Hematopoietic multipotent progenitor cell (in vitro differentiated cells): Measurements from ENCODE around the gene MBD3L2. TPM values are rescaled to one million over a fixed set of nuclear protein-coding genes. Genes with fewer than 3 reads are reported as not detected.
"Not testable (repeated sequence)": the region's sequence is repeated elsewhere in the genome, so short reads cannot be mapped to it uniquely, and the experiment has no call there.

Experiments
- DNase-seq, 3 donors: peaks; one replicate each; pipeline ENCODE4 v3.0.0-alpha.2; 2011 to 2015; ENCODE audit warnings: low read depth in 2 of 3, low spot score in 2 of 3
- total RNA-seq: library from RNA; depleted of rRNA; stranded (reverse); fragments of >200 nt; gene quantifications from one replicate; pipeline ENCODE4 v1.2.3, GENCODE V29; 2012

MBD3L2 gene
- not detected for total RNA-seq

DNA sequence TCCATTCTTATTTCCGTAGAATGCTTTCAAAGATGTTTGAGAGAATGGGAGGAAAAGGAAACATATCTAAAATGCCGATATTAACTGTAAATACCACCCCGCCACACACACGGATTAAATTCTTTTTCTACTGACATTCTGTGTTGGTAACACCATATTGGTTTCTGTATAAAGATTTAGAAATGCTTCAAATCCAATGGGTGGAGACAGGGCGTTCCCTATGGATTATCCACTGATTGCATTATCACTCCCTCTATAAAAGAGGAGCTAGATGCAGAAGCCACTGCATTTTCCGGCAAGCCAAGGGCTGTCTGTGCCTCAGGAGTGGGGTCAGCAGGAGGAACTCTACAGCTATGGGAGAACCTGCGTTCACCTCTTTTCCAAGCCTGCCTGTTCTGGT is at the start of gene MBD3L2:
Gene MBD3L2 (plus strand): TSS at position 301 of the 400 bp plus-strand sequence. CDS start 53 bp downstream, at position 354.
- DNase-seq: not testable (repeated sequence)

DNA sequence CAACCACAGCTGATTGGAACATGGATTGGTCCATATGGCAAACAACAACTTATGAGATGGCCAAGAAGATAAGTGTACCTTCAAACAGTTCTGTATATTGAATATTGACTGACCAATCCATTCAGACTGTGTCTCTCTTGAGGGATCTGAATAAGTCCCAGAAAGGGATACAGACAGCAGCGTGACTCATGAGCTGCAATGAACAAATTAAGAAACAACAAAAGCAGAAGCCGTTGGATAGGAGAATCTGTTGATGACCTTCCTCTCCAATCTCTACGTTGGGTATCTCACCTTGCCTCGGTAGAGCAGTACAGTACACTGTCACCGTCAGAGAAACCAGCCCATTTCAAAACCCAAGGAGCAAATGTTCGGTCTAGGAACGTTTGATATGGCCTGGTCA is 49.2 kb upstream of the MBD3L2 start:
- no peak for DNase-seq

DNA sequence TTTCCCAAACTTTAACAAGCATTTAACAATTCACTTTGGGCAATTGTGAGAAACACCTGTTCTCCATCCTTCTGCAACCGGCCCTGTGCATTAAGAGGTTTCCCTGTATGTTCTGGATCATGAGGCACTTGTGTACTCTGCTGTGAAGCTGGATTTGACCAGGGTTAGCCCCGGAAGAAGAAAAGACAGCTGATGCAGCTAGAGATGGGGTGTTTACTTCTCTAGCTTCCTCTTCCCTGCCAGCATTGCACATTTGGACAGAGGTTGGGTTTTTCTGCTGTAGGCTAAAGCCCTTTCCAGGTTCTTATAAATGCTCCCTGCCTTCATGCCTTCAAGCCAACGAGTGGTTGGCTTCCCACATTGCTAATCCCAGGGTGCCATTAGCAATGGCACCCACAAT is 48.8 kb upstream of the MBD3L2 start:
- no peak for DNase-seq

DNA sequence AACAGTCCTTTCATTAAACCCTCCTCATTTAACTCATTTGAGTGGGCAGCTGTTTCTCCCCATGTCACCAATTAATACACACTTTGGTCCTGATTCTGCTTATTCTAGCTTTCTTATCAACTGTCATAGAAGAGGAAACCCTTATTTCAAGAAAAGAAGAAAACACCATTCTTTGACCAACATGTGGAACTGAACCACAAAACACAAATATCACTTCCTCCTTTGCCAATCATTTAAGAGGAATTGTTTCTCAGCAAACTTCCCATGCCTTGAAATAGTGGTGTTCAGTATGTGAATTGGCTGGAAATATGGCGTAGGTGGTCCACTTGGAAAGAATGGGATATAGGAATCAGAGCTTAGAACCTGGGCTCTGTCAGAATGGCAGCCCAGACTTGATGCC is 48.3 kb upstream of the MBD3L2 start:
- DNase-seq: no peak

DNA sequence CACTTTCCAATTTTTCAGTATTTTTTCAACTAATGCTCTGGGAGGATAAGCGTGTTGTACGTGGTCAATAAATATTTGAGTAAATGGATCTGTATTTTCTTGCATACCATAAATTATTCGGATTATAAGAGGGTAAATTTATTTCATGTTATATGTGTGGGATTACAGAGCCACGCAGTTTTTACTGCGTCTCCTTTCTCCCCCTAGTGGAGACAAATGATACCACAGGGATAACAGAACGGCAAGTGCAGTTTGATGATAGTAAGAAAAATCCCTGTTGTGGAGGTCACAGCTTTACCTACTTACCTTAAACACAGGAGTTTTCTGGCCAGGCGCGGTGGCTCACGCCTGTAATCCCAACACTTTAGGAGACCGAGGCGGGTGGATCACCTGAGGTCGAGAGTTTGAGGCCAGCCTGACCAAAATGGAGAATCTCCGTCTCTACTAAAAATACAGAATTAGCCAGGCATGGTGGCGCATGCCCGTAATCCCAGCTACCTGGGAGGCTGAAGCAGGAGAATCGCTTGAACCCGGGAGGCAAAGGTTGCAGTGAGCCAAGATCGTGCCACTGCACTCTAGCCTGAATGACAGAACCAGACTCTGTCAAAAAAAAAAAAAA is 44.7 kb upstream of the MBD3L2 start:
- DNase-seq: peak in 2 of 3 donors; percentile 19 to 54

DNA sequence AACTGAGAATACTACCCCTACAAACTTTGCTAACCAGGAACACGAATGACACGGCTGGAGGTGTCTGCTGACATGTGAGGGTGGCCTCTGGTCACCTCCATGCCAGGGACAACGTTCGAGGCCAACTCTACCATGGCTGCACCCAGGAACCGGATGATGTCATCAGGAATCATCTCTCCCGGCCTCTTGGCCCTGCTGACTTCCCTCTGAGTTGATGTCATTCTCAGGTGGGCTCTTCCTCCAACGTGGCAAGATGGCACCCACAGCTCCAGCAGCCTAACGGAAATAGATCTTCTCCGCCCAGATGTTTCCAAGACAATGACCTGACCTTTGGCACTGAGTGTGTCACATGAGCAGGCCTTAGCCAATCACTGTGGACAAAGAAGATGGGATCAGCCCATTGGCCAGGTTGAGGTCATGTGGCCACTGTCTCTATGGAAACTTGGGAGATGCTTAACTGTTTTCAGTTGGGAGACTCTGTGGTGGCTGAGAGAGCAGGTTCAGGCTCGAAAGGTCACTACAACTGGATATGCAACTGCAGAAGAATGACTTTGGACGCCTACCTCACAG is 42.9 kb upstream of the MBD3L2 start:
- no peak for DNase-seq

DNA sequence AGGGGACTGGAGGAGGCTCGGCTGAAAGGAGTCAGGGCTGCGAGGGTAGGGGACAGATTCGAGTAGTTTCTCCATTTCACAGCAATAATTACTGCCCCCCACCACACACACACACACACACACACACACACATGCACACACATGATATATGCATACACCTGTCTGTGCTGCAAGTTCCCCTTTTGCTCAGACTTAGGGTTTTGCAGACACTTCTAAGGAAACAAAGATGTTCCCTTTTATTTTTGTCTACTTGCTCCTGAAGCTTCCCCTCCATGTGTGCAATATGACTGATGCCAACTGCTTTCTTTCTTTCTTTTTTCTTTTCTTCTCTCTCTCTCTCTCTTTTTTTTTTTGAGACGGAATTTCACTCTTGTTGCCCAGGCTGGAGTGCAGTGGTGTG is 41.3 kb upstream of the MBD3L2 start:
- DNase-seq: peak in 1 of 3 donors; percentile 73

DNA sequence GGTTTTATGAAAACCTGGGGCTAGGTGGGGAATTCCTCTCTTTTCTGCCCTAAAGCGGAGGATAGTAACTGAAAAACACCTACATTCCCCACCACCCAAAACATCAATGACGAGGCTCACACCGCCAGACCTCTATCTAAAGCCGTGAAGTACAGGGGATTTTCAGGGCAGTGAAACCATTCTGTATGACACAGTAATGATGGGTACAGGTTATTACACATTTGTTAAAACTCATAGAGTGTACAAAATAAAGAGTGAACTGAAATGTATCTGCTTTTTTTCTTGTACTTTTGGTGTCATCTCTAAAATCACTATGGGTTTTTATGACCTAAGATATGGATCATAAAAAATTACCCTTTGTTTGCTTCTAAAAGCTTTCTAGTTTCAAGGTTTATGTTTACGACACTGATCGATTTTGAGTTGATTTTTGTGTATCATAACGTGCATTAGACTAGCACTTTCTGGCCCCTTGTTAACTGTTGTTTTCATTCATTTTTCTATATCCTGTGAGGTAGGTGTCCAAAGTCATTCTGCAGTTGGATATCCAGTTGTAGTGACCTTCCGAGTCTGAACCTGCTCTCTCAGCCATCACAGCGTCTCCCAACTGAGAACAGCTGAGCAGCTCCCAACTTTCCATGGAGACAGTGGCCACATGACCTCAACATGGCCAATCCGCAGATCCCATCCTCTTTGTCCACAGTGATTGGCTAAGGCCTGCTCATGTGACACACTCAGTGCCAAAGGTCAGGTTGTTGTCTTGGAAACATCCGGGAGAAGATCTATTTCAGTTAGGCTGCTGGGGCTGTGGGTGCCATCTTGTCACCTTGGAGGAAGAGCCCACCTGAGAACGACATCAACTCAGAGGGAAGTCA is 38.2 kb upstream of the MBD3L2 start:
- DNase-seq: no peak

DNA sequence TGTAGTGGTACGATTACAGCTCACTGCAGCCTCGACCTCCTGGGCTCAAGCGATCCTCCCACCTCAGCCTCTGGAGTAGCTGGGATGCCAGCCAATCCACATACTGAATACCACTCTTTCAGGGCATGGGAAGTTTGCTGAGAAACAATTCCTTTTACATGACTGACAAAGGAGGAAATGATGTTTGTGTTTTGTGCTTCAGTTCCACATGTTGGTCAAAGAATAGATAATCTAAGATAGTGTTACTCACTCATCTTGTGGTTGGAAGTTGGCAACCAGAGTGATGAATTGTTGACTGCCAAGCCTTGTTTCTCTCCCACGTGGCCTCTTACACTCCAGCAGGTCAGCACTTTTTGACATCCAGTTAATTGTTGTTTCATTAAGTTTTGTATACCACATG is 35.4 kb upstream of the MBD3L2 start:
- DNase-seq: peak in 1 of 3 donors; percentile 54

DNA sequence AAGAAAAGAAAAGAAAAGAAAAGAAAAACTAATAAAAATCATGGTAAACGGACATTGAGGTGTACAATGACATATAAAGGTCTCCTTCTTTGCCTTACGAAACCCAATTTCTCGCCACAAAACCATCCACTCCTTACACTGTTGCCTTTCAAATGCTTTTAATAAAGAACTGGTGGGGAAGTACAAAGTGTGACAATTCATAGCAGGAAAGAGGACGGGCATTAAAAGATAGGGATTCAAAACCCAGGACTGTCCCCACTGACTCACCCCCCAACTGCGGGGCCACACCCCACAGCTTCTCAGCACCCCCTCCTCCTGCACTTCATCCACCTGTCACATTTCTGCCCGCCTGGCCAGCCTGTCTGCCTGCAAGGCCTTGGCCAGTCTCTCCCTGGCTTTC is 30.3 kb upstream of the MBD3L2 start:
- no peak for DNase-seq

DNA sequence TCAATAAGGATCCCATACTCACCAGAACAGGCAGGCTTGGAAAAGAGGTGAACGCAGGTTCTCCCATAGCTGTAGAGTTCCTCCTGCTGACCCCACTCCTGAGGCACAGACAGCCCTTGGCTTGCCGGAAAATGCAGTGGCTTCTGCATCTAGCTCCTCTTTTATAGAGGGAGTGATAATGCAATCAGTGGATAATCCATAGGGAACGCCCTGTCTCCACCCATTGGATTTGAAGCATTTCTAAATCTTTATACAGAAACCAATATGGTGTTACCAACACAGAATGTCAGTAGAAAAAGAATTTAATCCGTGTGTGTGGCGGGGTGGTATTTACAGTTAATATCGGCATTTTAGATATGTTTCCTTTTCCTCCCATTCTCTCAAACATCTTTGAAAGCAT is 27.8 kb upstream of the MBD3L2 start, which contains the start of gene MBD3L2B:
Gene MBD3L2B (minus strand): TSS at position 101 of the 400 bp plus-strand sequence. CDS start 34 bp downstream, at position 67.
- not testable (repeated sequence) for DNase-seq

DNA sequence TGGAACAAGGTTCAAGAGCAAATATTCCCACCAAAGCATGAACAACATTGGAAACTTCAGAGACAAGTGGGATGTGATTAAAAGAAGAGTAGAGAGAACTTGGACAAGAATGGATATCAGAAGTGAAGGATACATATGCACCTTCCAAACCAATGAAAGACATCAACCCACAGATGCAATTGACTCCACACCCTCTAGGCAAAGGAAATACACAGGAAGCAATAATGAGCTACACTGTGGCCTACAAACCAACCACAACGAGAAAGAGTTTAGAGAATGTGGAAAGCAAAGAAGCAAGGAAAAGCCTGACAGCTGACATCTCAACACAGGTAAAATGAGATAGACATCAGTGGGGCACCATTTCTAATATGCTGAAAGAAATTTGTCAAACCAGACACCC is 20.3 kb upstream of the MBD3L2 start:
- DNase-seq: not testable (repeated sequence)

DNA sequence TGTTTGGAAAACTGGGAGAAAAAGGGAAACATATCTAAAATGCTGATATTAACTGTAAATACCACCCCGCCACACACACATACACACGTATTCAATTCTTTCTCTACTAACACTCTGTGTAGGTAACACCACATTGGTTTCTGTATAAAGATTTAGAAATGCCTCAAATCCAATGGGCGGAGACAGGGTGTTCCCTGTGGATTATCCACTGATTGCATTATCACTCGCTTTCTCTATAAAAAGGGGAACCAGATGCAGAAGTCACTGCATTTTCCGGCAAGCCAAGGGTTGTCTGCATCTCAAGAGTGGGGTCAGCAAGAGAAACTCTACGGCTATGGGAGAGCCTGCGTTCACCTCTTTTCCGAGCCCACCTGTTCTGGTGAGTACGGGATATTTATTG is 18.8 kb upstream of the MBD3L2 start, which contains the start of gene MBD3L5:
Gene MBD3L5 (plus strand): TSS at position 301 of the 400 bp plus-strand sequence. CDS start 34 bp downstream, at position 335.
- DNase-seq: not testable (repeated sequence)

DNA sequence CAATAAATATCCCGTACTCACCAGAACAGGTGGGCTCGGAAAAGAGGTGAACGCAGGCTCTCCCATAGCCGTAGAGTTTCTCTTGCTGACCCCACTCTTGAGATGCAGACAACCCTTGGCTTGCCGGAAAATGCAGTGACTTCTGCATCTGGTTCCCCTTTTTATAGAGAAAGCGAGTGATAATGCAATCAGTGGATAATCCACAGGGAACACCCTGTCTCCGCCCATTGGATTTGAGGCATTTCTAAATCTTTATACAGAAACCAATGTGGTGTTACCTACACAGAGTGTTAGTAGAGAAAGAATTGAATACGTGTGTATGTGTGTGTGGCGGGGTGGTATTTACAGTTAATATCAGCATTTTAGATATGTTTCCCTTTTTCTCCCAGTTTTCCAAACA is 9.0 kb upstream of the MBD3L2 start, which contains the start of gene MBD3L4:
Gene MBD3L4 (minus strand): TSS at position 101 of the 400 bp plus-strand sequence. CDS start 35 bp downstream, at position 66.
- not testable (repeated sequence) for DNase-seq

DNA sequence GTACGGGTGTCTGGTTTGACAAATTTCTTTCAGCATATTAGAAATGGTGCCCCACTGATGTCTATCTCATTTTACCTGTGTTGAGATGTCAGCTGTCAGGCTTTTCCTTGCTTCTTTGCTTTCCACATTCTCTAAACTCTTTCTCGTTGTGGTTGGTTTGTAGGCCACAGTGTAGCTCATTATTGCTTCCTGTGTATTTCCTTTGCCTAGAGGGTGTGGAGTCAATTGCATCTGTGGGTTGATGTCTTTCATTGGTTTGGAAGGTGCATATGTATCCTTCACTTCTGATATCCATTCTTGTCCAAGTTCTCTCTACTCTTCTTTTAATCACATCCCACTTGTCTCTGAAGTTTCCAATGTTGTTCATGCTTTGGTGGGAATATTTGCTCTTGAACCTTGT is 7.6 kb upstream of the MBD3L2 start:
- DNase-seq: not testable (repeated sequence)

DNA sequence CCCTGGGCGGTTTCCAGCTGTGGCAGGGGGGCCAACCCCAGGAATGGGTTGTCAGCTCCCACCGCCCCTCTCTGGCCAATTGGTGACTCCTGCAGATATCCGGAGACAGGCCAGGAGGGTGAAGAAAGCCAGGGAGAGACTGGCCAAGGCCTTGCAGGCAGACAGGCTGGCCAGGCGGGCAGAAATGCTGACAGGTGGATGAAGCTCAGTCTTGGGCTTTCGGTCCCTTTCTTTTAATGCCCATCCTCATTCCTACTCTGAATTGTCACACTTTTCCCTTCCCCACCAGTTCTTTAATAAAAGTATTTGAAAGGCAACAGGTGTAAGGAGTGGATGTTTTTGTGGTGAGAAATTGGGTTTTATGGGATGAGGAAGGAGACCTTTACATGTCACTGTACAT is 2.3 kb downstream of the MBD3L2 start:
- DNase-seq: not testable (repeated sequence)

DNA sequence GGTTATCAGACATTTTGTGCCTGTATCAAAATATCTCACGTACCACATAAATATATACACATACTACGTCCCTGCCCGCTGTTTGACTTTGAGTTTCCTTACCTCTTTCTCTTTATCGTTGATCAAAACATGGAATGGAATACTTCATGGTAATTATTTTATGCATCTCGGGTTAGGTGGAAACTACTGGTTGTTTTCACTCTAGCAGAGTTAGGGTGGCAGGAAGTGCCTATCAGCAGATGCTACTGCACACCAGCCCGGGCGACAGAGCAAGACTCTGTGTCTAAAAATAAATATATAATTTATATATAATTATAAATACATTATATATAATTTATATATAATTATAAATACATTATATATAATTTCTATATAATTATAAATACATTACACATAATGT is 3.8 kb downstream of the MBD3L2 start:
- DNase-seq: not testable (repeated sequence)

DNA sequence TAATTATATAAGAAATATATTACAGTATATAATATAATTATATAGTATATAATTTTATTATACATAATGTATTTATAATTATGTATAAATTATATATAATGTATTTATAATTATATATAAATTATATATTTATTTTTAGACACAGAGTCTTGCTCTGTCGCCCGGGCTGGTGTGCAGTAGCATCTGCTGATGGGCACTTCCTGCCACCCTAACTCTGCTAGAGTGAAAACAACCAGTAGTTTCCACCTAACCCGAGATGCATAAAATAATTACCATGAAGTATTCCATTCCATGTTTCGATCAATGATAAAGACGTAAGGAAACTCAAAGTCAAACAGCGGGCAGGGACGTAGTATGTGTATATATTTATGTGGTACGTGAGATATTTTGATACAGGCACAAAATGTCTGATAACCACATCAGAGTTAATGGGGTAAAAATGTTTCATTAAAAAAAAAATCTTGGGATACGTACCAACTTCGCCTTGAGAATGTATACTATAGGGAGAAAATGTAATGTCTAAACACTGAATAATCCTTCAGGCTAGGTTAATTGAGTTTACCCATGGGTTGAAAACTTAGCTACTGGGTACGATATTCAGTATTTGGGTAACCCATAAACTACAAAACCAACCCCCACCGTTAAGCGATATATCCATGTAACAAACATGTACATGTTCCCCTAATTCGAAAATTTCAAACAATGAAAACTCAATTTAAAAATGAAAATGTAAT is 5.7 kb downstream of the MBD3L2 start:
- DNase-seq: not testable (repeated sequence)

DNA sequence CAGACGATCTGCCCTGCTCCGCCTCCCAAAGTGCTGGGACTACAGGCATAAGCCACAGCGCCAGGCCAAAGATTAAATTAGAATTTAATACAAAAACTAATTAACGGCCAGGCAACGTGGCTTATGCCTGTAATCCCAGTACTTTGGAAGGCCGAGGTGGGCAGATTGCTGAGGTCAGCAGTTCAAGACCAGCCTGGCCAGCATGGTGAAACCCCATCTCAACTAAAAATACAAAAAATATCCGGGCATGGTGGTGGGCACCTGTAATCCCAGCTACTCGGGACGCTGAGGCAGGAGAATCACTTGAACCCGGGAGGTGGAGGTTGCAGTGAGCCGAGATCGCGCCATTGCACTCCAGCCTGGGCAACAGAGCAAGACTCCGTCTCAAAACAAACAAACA is 6.6 kb downstream of the MBD3L2 start:
- not testable (repeated sequence) for DNase-seq

DNA sequence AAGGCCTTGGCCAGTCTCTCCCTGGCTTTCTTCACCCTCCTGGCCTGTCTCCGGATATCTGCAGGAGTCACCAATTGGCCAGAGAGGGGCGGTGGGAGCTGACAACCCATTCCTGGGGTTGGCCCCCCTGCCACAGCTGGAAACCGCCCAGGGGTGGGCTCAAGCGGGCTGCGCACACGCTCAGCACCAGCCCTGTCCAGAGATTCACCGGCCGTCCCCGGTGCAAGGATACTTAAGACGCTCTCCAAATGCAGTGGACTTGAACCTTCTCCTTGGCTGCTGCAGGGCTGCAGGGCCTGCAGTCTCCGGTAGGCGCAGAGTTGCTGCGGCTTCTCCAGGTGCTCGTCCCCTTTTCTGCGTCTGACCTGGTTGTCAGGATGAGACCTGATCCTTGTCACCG is 7.2 kb downstream of the MBD3L2 start:
- DNase-seq: not testable (repeated sequence)
